ENCODE results near the gene STRA8. TPM values are rescaled to one million over a fixed set of nuclear protein-coding genes. Genes with fewer than 3 reads are reported as not detected.
A peak's percentile ranks its signal among the peaks of the same experiment; 100 is the strongest.

STRA8 gene
- polyA plus RNA-seq, 3 donors: not detected

- TF ChIP-seq CTCF (IDR thresholded peaks at IDR 0.05): no peak
- Histone ChIP-seq H3K9ac (ENCODE audit: insufficient read depth, low read length, poor library complexity, severe bottlenecking) (no peak overlapping the region), H3K27ac (ENCODE audit: low read depth in 1 of 2, low read length in 2 of 2) (no peak overlapping the region), H3K4me3 (replicated peaks in 1 of 3; ENCODE audit: low read depth in 2 of 3, low read length in 3 of 3) (no peak overlapping the region), H3K4me1 (ENCODE audit: control insufficient read depth in 1 of 2, insufficient read depth in 2 of 2, low read length in 2 of 2) (no peaks in the 10 kb centered on the region), H3K36me3 (replicated peaks in 1 of 2; ENCODE audit: control insufficient read depth in 1 of 2, insufficient read depth in 2 of 2, low read length in 2 of 2) (no peaks in the 10 kb centered on the region), H3K9me3 (replicated peaks in 1 of 2; ENCODE audit: control insufficient read depth in 1 of 2, insufficient read depth in 1 of 2, low read length in 2 of 2) (peaks cover 3% of the 10 kb centered on the region in 2 donors), H3K27me3 (ENCODE audit: control insufficient read depth in 2 of 2, insufficient read depth in 2 of 2, low read length in 2 of 2) (no peaks in the 10 kb centered on the region), H4K20me1 (ENCODE audit: insufficient read depth, low read length) (no peaks in the 10 kb centered on the region), H2AFZ (ENCODE audit: insufficient read depth, low read depth, low read length, poor library complexity, severe bottlenecking) (no peak overlapping the region), H3K79me2 (ENCODE audit: insufficient read depth, low read length) (no peaks in the 10 kb centered on the region), H3K4me2 (replicated peaks; ENCODE audit: extremely low read depth, low read length, poor library complexity, severe bottlenecking) (no peak overlapping the region)
- H3K4me1 Mint-ChIP-seq: peaks cover 5% of the 10 kb centered on the region
- DNase-seq: no peak
- H3K9me3 Mint-ChIP-seq: peaks cover 0 to 11% (median 4%) of the 10 kb centered on the region in 7 donors
- peaks cover 2 to 7% (median 3%) of the 10 kb centered on the region in 3 donors for H3K27me3 Mint-ChIP-seq (ENCODE audit: low read depth in 3 of 3)
- H3K27ac Mint-ChIP-seq: no peak overlapping the region
- WGBS (ENCODE audit: insufficient coverage): 100% methylated on average over 2 of the region's 7 CpGs
- intact Hi-C loops (cut with micrococcal nuclease): no loop called here
- H3K36me3 Mint-ChIP-seq: no peaks in the 10 kb centered on the region
- no peak overlapping the region for H3K4me3 Mint-ChIP-seq
Observed at GRCh38 chr7:135239263-135239662, 5.6 kb downstream of the STRA8 start.

DNA sequence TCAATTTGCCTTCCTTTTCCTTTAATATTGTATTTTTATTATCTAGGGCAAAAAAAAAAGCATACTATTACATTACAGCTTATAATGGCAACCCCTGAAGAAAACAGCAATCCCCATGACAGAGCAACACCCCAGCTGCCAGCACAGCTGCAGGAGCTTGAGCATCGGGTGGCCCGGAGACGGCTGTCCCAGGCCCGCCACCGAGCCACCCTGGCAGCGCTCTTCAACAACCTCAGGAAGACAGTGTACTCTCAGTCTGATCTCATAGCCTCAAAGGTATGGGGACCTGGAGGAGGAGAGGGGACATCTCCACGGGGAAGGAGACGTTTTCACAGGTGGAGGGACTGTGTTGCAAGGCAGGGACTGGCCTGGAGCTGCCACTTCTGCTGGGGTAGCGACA lies 6.8 kb downstream of the STRA8 start:
- intact Hi-C loops (cut with micrococcal nuclease): no loop called here
- Histone ChIP-seq H3K4me1 (ENCODE audit: control insufficient read depth in 1 of 2, insufficient read depth in 2 of 2, low read length in 2 of 2) (no peaks in the 10 kb centered on the region), H3K9ac (ENCODE audit: insufficient read depth, low read length, poor library complexity, severe bottlenecking) (no peak overlapping the region), H3K27ac (ENCODE audit: low read depth in 1 of 2, low read length in 2 of 2) (no peak overlapping the region), H3K4me3 (replicated peaks in 1 of 3; ENCODE audit: low read depth in 2 of 3, low read length in 3 of 3) (no peak overlapping the region), H3K79me2 (ENCODE audit: insufficient read depth, low read length) (no peaks in the 10 kb centered on the region), H3K36me3 (replicated peaks in 1 of 2; ENCODE audit: control insufficient read depth in 1 of 2, insufficient read depth in 2 of 2, low read length in 2 of 2) (no peaks in the 10 kb centered on the region), H4K20me1 (ENCODE audit: insufficient read depth, low read length) (no peaks in the 10 kb centered on the region), H3K4me2 (replicated peaks; ENCODE audit: extremely low read depth, low read length, poor library complexity, severe bottlenecking) (no peak overlapping the region), H3K9me3 (replicated peaks in 1 of 2; ENCODE audit: control insufficient read depth in 1 of 2, insufficient read depth in 1 of 2, low read length in 2 of 2) (peaks cover 3% of the 10 kb centered on the region in 2 donors), H3K27me3 (ENCODE audit: control insufficient read depth in 2 of 2, insufficient read depth in 2 of 2, low read length in 2 of 2) (no peaks in the 10 kb centered on the region), H2AFZ (ENCODE audit: insufficient read depth, low read depth, low read length, poor library complexity, severe bottlenecking) (no peak overlapping the region)
- TF ChIP-seq CTCF (IDR thresholded peaks at IDR 0.05): no peak
- peaks cover 2 to 11% (median 4%) of the 10 kb centered on the region in 7 donors for H3K9me3 Mint-ChIP-seq
- H3K4me3 Mint-ChIP-seq: no peak overlapping the region
- WGBS (ENCODE audit: insufficient coverage): 92% methylated on average over 4 of the region's 9 CpGs
- no peak for DNase-seq
- peaks cover 5% of the 10 kb centered on the region for H3K4me1 Mint-ChIP-seq
- peaks cover 2 to 7% (median 3%) of the 10 kb centered on the region in 3 donors for H3K27me3 Mint-ChIP-seq (ENCODE audit: low read depth in 3 of 3)
- H3K27ac Mint-ChIP-seq: peak overlapping the region in 2 of 7 donors; percentile 3 to 62
- H3K36me3 Mint-ChIP-seq: no peaks in the 10 kb centered on the region

Measured in CD14-positive monocyte (primary cell).